ENCODE measurements around the gene PTPRN2.

DNA sequence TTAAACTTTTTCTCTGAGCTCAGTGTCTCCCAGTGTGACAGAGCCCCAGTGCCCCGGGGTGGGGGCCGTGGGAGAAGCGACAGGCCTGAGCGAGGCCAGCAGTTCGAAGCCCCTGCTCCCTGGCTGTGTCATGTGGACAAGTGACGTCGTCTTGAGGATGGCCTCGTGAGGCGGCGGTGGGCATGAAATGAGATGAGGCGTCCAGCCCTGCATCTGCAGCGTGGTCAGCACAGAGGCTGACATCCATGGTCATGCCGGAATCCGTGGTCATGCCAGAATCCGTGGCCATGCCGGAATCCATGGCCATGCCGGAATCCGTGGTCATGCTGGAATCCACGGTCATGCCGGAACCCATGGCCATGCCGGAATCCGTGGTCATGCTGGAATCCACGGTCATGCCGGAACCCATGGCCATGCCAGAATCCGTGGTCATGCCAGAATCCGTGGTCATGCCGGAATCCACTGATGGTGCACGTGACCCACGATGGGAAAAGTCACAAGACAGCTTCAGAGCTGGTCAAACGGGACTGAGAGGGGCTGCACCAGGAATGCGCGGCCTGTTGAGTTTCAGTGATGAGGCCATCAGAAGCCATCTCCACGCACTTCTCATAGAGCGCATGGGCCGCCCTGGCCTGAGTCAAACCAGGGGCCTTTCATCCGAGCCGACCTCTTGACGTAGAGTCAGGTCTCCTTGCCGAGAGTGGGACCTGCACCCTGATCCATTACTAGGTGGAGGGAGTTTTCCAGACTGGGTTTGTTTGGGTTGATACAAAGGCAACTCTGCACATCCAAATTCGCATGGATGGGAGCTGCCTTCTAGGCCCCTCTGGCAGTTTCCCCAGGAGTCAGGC, 342.5 kb downstream of the PTPRN2 start:
- TF ChIP-seq POLR2A (IDR thresholded peaks at IDR 0.05) (no peak), CTCF (IDR thresholded peaks at IDR 0.05) (no peak), POLR2AphosphoS5 (IDR thresholded peaks at IDR 0.05) (no peak)
